CD4-positive, alpha-beta T cell treated with Interleukin-6 at 100 ng/mL for 8 hours (primary cell): ENCODE measurements around the gene DDN.

Source experiments
- DNase-seq: peaks from one replicate; pipeline ENCODE4 v3.0.0-alpha.2; 2020; ENCODE audit warnings: mixed read lengths, low spot score

The DDN gene

DNA sequence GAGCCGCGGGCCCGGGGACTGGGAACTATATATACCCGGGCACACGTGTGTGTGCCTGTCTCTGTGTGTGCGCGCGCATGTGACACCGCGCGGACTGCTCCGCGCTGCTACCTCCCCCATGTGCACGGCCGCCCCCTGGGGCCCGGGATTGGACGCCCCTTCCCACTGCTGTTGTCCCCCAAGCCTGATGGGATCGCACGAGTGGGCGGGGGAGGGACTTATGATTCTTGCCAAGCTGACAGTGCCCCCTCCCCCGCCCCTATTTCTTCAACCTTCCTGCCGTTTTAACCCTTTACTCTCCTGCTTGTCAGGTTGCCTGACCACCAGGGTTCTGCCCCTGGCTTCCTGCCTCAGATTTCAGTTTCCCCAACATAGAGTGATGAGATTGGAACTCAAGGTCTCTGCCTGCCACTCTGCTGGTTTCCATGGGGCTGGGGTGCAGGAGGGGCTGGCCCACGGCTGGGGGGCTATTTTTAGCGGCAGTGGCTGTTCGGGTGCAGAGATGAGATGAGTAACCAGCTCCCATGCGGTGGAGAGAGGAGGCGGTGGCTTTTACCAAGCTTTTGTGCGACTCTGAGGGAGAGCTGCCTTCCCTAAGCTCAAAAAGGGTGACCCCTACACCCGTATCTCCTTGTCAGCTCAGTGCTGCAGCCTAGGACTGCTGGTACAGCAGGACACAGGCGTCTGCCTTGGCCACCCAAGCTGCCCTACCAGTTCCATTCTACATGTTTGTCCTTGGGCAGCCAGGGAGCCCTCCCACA lies at the start of gene DDN:
TSS of gene DDN (minus strand) at position 5 of the 761 bp plus-strand sequence. CDS start 88 bp downstream, outside the sequence.
- no peak for DNase-seq

DNA sequence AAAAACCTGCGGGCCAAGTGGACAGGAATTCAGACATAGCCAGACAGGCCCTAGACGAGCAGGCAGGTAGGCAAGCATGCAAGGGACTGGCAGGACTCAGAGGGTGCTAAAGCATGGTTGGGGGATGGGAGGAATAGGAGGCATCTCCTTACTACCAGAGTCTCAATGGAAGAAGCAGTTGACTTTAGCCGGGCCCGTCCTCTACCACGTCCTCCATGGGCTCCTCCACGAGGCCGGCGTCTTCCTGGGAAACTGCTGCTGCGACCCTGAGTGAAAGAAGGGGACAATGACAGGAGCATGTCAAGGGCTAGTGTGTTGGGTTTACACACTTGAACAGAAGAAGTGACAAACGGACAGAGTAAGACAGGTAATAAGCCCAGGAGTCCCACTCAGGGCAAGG lies 49.8 kb upstream of the DDN start:
- DNase-seq, result no peak

DNA sequence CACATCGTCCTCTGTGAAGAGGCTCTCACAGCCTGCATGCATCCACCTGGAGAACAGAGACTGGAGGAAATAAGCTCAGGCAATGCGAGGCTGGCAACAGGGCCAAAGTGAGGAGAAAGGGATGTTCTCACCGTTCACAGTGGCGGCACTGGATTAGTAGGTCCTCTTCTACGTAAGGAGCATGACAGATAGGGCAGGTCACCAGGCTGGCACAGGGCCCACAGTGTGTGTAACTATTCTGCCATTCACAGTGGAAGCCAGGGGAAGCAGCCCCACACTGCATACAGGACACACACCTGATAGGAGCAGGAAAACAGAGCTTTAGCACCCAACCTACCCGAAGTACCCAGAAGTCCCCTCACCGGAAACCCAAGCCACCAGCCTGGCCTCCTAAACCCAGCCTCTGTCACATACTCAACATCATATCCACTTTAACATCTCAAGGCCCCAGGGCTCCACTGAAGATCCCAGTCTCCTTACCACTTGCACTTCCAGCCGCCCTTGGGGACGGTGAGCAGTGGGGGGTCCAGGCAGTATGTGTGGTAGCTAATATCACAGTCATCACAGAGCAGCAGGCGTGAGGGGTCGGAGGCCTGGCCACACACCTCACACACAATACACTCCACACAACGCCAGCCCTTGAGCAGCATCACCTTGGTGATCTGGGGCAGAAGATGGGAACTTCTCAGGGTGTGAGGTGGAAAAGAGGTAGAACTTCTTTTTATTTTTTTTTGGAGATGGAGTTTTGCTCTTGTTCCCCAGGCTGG lies 47.1 kb upstream of the DDN start:
- DNase-seq, result no peak

DNA sequence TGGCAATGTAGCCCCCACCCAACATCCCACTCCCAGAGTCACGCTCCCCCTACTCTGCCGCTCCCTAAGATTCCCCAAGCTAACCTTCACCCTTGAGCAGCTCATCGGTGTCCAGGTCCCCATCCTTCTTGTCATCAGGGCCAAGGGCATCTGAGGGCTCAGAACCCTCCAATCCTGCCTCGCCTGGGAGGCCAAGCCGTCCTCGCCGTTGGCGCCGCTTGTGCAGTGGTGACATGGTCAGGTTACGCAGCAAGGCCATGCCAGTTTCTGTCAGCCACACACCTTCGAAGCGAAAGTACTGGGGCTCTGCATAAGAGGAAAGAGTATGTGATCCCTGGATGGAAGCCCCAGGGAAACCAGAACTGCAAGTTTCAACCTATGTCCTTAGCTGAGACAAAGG lies 45.5 kb upstream of the DDN start:
- no peak for DNase-seq

DNA sequence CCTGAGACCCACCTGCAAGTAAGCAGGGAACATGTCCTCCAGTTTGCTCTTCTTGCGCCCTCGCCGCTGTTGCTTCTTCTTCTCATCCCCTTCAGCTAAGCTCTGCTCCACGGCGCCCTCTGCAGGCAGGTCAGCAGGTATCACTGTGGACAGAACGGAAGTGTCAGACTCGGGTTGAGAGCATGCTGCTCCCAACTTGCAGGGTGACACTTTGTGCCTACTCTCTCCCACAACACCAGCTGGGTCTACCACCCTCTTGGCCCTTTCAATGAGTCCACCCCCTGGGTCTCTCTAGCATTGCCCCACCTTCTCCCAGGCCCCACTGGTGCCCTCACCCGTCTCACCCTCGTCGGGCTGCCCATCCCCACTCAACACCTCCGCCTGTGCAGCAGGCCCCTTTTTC lies 44.7 kb upstream of the DDN start:
- DNase-seq, result peak; percentile 67

DNA sequence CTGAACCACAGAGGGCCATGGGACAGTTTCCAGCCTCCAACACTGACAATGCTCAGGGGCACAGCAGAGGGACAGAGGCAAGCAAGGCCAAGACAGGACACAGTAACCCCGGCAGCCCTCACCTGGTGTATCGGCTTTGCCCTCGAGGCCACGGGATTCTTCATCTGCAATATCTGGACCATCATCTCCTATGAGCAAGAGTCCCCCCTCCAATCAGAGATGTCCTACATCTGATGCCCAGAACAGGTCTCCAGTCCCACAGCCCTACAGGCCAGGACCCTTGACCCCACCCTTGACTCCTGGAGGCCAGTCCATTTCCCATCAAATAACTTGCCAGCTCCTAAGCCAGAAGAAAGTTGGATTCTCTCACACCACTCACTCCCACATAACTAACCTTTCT lies 44.1 kb upstream of the DDN start:
- no peak for DNase-seq

DNA sequence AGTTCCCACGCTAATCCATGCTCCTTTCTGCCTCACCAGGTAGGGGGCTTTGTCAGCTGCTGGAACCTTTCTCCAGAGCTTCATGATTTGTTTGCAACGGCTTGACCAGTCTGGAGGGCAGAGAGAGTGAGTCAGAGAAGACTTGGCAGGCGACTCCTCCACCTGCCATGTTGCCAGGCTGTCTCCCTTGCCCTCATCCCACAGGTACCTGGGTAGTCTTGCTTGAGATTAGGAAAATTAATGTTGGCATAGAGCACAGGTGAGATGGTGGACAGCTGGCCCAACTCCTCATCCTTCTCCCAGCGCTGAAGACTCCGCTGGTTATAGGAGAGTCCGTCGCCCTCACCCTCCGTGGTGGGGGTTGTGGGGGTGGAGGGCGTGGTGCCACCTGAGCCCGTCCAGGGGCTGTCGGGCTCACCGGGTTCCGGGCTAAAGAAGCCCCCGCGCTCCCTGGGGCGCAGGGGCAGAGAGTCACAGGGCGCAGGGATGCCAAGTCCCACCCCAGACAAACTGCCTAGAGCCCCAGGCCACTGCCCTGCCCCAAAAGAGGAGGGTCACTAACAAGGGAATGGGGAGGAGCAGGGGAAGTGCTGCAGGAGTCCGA lies 42.8 kb upstream of the DDN start:
- DNase-seq, result no peak

DNA sequence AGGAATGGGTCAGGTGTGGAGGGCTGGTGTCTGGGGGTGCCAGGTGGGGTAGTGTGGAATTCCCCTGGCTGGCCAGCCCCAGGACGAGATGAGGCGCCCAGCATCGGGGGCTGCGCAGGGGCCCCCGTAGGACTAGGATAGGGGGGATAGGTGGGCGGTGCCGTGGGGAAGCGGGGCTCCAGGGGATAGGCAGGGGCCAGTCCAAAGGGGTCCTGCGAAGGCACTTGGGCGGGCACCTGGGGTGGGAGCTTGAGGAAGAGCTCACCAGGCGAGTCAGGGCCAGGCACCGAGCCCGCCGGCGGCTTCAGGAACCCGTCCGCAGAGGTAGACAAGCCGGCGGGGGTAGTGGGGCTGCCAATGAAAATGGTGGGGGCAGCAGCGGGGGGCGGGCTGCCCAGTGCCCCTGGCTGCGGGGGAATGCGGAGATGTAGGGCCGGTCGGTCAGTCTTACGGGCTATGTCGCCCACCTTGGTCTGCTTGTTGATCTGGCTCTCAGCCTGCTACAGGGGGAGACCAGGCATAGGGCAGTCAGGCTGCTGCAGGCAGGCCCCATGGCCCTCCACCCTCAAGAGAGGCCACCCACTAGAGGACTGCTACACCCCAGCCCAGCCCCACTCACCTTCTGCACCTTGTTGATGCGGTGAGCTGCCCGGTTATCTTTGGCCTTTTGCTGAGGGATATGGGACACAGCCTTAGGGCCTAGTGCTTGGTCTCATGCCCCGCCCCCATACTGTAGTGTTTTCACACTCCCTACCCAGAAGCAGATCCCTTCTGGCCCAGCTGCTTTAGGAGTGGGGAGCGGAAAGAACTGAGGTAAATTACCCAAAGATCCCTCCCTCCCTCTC lies 42.1 kb upstream of the DDN start:
- DNase-seq, result no peak

DNA sequence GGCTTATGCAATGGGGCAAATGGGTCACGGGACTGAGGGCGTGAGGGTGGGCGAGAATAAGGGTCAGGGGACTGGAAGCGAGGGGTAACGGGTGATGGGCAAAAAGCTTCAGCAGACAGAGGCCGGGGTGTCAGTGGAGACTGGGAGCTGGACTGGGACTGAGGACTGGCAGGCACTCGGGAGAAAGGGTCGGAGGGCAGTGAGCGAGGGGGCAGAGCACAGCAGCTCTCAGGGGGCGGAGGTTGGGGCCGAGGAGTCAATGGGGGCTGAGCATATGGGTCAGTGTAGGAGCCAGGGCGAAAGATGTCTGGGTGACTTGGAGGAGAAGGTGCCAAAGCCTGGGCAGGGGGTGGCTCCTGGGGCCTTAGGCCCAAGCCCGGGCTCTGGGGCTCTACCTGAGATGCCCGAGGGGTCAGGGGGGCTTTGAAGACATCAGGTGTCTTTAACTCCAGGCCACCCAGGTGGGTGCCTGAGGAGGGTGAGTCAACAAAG lies 41.2 kb upstream of the DDN start:
- no peak for DNase-seq

DNA sequence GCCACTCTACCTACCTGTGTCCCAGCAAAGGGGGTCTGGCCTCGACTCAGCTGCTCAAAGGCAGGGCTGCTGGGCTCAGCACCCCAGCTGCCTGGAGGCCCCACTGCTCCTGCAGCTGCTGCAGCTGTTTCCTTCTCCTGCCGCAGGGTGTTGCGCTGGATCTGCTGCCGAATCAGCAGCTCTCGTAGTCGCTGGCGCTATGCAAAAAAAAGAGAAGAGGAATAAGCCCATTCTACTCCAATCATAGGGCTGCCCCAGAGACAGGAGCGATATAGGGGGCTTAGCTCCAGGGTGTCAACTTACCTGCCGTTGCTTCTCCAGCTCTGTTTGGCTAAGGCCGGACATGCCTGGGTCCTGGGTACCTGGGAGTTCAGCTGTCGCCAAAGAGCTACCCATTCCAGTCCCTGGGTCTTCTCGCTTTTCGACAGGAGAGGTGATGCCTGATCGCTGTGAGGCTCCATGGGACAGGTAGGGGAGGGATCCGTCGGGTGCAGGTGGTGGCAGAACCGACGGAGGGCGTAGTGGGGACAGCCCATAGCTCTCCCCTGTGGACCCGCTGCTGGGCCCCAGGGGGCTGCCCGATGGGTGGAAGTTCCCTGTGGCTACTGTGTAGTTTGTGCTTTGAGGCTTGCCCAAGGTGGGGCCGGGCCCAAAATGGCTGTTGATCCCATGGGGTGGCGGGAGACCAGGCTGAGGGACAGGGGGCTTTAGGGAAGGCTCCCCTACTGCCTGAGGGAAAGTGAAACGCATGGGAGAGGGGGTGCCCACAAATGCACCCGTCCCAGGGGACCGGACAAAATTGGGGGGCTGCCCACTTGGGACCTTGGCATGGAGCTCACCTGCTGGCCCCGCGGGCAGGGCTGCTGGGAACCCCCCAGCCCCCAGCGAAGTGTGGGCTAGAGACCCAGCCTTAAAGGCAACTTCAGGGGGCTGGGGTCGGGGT lies 40.5 kb upstream of the DDN start:
- no peak for DNase-seq

DNA sequence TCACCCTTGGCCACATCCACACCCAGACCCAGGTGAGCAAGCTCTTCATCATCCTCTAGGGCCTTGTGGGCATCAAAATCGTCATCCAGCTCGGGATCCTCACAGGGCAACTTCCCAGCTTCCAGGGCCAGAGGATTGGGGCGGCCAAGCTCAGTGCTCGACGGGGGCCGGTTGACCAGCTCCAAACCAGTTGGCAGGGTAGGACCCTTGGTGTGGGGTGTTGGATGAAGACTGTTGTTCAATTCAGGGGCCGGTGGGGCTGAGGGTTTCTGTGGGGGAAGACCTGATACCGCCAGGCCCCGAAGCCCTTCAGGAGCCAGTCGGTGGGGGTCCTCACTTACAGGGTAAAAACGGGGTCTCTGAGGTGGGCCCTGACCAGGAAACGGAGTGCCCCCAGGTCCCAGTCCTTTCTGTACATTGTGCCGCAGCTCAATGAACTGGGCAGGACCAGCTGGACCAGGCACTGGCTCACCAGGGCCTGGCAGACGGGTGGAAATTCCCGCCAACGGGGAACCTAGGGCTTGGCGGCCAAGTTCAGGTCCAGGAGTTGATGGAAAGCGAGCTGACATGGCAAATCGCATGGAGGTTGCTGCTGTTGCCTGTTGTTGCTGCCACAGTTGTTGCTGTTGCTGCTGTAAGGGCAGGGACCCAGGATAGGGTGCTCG lies 39.2 kb upstream of the DDN start:
- no peak for DNase-seq

DNA sequence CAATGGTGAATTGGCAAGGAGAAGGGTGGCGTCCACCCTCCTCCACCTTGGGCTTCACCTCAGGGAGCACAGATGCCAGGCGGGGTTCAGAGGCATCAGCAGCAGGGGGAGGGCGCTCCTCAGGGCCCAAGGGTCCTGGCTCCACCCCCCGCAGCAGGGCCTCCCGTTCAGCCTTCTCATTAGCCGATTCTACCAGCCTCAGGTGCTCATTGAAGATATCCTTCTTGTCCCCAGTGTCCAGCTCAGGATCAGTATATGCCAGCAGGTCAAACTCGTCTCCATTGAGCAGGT lies 38.7 kb upstream of the DDN start:
- no peak for DNase-seq

DNA sequence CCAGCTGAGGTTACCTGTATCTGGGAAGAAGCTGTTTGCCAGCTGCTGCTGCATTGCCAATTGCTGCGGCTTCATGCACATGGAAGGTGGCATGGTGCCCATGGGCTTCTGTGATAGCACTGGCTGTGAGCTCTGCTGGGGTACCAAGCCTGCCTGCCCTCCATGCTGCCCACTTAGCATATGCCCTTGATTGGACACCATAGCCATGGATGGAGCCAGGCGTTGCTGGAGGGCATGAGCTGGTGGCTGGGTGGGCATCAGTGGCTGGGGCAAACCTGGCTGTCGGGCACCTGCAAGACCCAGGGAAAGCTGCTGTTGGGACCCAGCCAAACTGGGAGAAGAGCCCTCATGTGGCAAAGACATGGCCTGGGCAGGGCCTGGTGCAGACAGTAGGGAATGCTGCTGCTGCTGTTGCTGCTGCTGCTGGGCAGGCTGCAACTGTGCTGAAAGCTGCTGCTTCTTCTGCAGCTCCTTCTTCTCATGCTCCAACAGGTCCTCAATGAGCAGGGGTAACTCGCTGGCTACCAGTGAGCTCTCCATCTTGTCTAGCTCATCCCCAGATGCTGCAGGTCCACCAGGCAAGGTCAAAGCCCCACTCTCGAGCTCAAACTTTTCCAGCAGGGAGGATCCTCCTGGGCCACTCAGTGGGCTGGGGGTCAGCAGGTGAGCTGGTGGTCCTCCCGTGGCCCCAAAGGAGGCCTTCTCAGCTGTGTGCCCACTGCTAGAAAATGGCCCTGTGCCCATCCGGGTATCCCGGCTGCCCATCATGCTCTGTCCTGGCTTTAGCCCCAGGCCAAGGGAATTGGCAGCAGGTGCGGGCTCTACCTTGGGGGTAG lies 38.2 kb upstream of the DDN start:
- no peak for DNase-seq

DNA sequence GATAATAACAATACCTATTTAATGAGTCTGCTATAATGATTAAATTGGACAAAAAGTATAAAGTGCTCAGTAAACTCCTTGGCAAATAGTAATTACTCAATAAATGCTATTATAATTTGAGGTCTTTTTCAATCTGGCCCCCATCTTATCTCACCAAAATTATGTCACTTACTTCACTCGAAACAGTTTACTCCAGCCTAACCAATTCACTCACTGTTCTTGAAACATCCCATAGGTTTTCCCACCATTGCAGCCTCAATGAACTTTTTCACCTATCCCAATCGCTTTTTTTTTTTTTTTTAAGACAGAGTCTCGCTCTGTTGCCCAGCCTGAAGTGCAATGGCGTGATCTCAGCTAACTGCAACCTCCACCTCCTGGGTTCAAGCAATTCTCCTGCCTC lies 36.9 kb upstream of the DDN start:
- DNase-seq, result no peak

DNA sequence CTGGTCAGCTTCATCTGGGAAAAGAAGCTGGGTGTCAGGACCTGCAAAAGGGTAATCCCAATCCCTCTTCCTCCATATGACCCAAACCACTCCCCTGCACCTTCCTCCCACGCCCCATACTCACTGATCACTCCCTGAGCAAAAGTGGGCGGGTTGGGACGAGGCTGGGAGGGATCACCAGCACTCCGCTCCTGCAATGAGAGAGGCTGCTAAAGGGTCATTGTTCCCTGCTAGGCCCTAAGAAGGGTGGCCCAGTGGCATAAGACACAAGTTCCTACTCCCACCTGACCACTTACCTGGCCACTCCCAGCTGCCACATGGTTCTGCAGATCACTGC lies 35.1 kb upstream of the DDN start:
- DNase-seq, result no peak

DNA sequence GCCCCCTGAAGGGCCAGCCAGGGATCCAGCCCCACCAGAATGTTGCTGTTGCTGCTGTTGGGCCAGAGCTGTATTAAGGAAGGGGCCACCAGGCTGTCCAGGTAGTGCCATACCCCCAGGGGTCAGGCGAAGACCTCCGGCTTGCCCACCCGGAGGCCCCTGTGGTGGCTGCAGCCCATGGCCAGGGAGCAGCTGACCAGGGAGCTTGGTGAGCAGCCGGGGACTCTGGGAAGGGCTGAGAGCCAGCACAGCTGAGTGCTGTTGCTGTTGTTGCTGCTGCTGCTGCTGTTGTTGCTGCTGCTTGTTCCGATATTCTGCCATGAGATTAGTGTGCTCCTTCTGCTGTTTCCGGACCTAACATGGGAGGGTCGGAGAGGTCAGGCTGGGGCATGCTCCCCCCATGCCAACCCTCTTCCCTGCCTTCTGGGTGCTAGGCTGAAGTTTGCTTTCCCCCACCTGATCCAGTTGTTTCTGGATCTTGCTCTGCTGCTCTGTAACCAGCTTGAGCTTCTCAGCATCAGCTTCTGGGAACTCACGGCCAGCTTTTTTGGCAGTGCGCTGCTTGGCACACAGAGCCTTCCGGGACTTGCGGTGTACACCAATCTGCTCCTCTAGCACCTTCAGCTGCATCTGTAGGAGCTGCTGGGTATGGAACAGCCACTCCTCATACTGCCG lies 34.6 kb upstream of the DDN start:
- no peak for DNase-seq

DNA sequence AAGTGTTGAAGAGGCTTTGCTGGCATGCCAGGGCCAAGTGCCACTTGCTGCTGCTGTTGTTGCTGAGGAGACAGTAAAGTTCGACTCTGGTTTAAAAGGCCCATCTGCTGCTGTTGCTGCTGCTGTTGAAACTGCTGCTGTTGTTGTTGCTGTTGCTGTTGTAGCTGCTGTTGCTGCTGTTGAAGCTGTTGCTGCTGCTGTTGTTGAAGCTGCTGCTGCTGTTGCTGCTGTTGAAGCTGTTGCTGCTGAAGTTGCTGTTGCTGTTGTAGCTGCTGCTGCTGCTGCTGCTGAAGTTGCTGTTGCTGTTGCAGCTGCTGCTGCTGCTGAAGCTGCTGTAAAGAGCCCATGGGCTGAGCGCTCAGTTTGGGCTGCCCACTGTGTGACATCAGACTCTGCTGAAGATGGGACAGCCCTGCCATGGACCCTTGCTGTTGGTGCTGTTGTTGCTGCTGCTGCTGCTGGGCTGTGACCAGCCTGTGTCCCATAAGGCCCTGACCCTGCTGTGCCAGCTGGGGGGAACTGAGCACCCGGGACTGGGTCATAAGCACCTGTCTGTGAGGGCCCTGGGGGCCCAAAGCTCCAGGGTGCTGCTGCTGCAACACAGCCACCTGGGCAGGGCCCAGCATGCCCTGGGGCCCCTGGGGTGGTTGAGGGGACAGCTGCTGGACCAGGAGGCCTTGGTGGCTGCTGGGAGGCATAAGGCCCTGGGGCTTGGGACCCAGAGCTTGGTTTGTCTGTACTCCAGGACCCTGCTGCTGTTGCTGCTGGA lies 33.7 kb upstream of the DDN start:
- DNase-seq, result no peak

DNA sequence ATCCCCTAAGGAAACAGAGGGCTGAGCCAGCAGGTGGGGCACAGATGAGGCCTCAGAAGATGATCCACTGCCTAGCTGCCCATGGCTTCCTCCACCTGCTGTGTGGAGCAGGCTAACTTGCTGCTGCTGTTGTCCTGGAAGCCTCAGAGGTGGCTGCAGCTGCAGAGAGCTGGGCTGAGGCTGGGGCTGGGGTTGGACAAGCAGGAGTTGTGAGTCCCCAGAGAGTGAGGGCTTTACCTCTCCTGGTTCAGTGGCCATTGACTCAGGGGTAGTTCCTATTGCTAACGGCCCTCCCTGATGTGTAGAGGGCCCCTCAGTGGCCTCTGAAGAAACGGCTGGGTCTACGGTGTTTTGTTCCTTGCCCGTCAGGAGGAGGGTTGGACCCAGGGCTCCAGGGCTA lies 33.1 kb upstream of the DDN start:
- DNase-seq, result no peak
